Measurements from ENCODE around the gene UMODL1. TPM values are rescaled to one million over a fixed set of nuclear protein-coding genes. Genes with fewer than 3 reads are reported as not detected.
"Not testable (repeated sequence)": the region's sequence is repeated elsewhere in the genome, so short reads cannot be mapped to it uniquely, and the experiment has no call there.

UMODL1 gene
- total and polyA plus RNA-seq, 9 donors: 0.01 to 2.2 (median 0.24) TPM; not detected in 5

DNA sequence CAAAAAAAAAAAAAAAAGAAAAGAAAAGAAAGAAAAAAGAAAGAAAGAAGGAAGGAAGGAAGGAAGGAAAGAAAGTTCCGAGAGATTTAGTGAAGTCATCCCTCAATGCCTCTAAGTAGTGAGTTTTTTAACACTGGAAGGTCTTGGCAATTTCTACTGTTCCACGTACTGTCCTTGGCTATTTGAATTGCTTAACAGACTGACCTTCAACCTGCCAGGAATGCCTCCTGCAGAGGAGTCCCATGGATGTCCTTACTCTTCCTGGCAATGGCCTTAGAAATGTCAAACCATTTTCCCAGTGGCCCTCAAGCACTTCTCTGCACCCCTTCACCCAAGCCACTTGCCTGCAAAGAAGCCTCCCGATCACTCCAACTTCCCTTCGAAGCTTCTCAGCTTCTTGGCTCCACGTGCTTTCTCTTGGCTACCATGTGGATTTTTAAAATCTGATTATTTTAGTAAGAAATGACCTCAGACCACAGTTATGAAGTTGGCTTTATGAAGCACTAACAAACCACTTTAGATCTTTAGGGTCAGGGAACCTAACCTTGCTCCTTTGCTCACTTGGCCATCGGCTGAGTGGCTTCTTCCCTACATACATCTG lies 104.1 kb downstream of the UMODL1 start:
- no peak for TF ChIP-seq EP300 (IDR thresholded peaks at IDR 0.05)
- TF ChIP-seq, protein P1, sequence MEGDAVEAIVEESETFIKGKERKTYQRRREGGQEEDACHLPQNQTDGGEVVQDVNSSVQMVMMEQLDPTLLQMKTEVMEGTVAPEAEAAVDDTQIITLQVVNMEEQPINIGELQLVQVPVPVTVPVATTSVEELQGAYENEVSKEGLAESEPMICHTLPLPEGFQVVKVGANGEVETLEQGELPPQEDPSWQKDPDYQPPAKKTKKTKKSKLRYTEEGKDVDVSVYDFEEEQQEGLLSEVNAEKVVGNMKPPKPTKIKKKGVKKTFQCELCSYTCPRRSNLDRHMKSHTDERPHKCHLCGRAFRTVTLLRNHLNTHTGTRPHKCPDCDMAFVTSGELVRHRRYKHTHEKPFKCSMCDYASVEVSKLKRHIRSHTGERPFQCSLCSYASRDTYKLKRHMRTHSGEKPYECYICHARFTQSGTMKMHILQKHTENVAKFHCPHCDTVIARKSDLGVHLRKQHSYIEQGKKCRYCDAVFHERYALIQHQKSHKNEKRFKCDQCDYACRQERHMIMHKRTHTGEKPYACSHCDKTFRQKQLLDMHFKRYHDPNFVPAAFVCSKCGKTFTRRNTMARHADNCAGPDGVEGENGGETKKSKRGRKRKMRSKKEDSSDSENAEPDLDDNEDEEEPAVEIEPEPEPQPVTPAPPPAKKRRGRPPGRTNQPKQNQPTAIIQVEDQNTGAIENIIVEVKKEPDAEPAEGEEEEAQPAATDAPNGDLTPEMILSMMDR (IDR thresholded peaks at IDR 0.05): no peak
- intact Hi-C loops (cut with DNase I): no loop called here
- H3K4me3 ChIP-seq: no peak overlapping the region
- H3K27ac ChIP-seq: no peak overlapping the region
- no peaks in the 10 kb centered on the region for H3K27me3 ChIP-seq
- H3K9me3 ChIP-seq: no peaks in the 10 kb centered on the region
- H3K4me1 ChIP-seq (ENCODE audit: insufficient read depth): peaks cover 4% of the 10 kb centered on the region
- 79 to 83% (median 83%) methylated on average over 6 of the region's 6 CpGs for WGBS, 3 donors
- no peak for DNase-seq
- no peaks in the 10 kb centered on the region for H3K36me3 ChIP-seq

DNA sequence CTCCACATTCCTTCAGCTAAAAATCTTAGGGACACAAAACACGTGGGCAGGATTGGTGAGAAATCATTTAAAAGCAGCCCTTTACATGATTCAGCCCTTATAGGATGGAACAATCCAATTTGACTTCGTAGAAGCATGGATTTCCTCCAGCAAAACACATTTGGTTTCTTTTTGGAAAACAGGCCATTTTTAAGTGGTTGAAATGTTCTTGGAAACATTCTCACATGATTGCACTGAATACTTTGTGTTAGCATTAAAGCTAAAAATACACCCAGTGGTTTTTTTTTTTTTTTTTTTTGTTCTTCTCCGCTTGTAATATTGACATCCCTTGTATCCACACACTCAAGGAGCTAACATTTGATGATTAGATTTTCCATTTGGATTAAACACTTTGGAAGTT lies 105.7 kb downstream of the UMODL1 start:
- DNase-seq: no peak
- Histone ChIP-seq H3K4me1 (ENCODE audit: insufficient read depth) (peaks cover 4% of the 10 kb centered on the region), H3K27me3 (no peaks in the 10 kb centered on the region), H3K36me3 (no peaks in the 10 kb centered on the region), H3K9me3 (no peaks in the 10 kb centered on the region), H3K27ac (peak overlapping the region in 1 of 2 donors; percentile 35), H3K4me3 (no peak overlapping the region)
- WGBS, 3 donors: 3 to 13% (median 13%) methylated on average over 3 of the region's 3 CpGs
- TF ChIP-seq POLR2A (IDR thresholded peaks at IDR 0.05) (no peak), EP300 (IDR thresholded peaks at IDR 0.05) (no peak)
- TF ChIP-seq, protein P1 (IDR thresholded peaks at IDR 0.05): no peak
- intact Hi-C loops (cut with DNase I): no loop called here

DNA sequence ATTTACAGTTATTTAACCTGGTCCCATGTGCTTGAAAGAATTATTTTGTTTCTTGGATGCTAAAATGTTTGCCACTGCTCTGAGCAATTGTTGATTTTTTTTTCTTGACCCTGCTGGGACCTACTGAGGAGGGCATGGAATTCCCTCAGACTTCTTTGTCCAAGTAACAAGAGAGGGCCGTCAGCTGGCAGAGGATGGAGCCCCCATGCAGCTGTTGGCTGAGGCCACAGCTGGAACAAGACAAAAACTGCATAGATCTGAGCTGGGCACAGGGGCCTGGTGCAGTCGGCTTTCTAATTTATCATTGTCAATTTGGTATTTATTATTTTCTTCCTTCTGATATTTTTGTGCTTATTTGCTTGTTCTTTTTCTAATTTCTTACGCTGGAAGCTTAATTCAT lies 108.2 kb downstream of the UMODL1 start:
- no peak for DNase-seq
- 21 to 40% (median 32%) methylated on average over 3 of the region's 3 CpGs for WGBS, 3 donors

DNA sequence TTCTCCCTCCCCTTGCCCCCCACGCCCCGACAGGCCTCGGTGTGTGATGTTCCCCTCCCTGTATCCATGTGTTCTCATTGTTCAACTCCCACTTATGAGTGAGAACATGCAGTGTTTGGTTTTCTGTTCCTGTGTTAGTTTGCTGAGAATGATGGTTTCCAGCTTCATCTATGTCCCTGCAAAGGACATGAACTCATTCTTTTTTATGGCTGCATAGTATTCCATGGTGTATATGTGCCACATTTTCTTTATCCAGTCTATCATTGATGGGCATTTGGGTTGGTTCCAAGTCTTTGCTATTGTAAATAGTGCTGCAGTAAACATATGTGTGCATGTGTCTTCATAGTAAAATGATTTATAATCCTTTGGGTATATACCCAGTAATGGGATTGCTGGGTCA lies 108.9 kb downstream of the UMODL1 start:
- intact Hi-C loops (cut with DNase I): loop anchor here in 1 of 4 donors (10.0 kb wide), 1 partner anchor 65 kb away; no protein-coding TSS in a partner anchor
- DNase-seq; H3K9me3 ChIP-seq; H3K4me1 ChIP-seq (ENCODE audit: insufficient read depth); H3K27me3 ChIP-seq; H3K36me3 ChIP-seq; H3K4me3 ChIP-seq; H3K27ac ChIP-seq: not testable (repeated sequence)
- WGBS, 3 donors: 28 to 32% (median 28%) methylated on average over 3 of the region's 3 CpGs

More for the DNA sequence above, 108.2 kb downstream of the UMODL1 start:
- no peak overlapping the region for H3K4me3 ChIP-seq
- TF ChIP-seq POLR2A (IDR thresholded peaks at IDR 0.05) (no peak), EP300 (IDR thresholded peaks at IDR 0.05) (no peak)
- TF ChIP-seq, protein P1 (IDR thresholded peaks at IDR 0.05): no peak
- H3K9me3 ChIP-seq: no peaks in the 10 kb centered on the region
- intact Hi-C loops (cut with DNase I): no loop called here
- peaks cover 4% of the 10 kb centered on the region for H3K4me1 ChIP-seq (ENCODE audit: insufficient read depth)
- no peaks in the 10 kb centered on the region for H3K36me3 ChIP-seq
- no peak overlapping the region for H3K27ac ChIP-seq
- H3K27me3 ChIP-seq: no peaks in the 10 kb centered on the region

DNA sequence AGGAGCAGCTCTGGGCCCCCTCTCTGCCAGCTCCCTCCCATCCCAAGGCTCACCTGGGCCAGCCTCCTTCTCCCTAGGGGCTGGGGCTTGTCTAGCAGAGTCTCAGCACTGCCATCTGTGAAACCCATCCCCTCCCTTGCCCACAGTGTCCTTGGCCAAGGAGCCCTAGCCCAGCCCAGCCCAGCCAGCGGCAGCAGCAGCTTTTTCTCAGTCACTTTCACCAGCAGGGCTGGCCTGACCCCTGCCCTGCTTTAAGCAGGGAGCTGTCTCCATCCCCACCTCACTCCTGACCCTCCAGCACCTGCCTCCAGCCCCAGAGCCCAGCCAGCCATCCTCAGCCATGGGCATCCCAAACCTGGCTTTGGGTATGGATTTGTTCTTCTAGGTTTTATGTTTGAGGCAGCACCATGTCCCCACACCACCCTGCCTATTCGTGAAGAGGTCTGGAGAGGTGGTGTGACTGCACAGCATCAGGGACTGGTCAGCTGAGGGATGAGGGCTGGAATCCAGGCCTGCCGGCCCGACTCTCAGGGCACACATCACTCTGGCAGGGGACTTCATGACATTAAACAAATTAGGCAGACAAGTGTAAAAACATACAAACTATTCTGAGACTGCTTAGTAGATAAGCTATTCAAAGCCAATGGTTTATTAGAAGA lies 111.7 kb downstream of the UMODL1 start:
- no peaks in the 10 kb centered on the region for H3K4me1 ChIP-seq (ENCODE audit: insufficient read depth)
- no peak for DNase-seq
- no peak overlapping the region for H3K27ac ChIP-seq
- TF ChIP-seq, protein P1 (IDR thresholded peaks at IDR 0.05): no peak
- TF ChIP-seq POLR2A (IDR thresholded peaks at IDR 0.05) (no peak), EP300 (IDR thresholded peaks at IDR 0.05) (no peak)
- WGBS, 3 donors: 56 to 63% (median 60%) methylated on average over 4 of the region's 4 CpGs
- no peak overlapping the region for H3K4me3 ChIP-seq
- no peaks in the 10 kb centered on the region for H3K9me3 ChIP-seq
- H3K27me3 ChIP-seq: no peaks in the 10 kb centered on the region
- intact Hi-C loops (cut with DNase I): loop anchor here in 1 of 4 donors (10.0 kb wide), 1 partner anchor 62 kb away; no protein-coding TSS in a partner anchor
- no peaks in the 10 kb centered on the region for H3K36me3 ChIP-seq

Measured in ovary (tissue), 9 donors.